ENCODE results near the gene DCBLD1. TPM values are rescaled to one million over a fixed set of nuclear protein-coding genes. Genes with fewer than 3 reads are reported as not detected.
A peak's percentile ranks its signal among the peaks of the same experiment; 100 is the strongest.

DCBLD1 gene
- total and polyA plus RNA-seq, 2 donors (not counting 3 experiments of a cell fraction or from before 2014, with no cell fraction given) = 30.2 to 44.3 TPM

- dilution Hi-C loops (cut with MboI; ENCODE audit: extremely low pct_ligation_motif_present, low sequenced_read_pairs) = no loop called here
- no TSS peak for BruUV-seq (replicated peaks)
These were observed 1.2 kb downstream of the DCBLD1 start for GRCh38 chr6:117483645-117484016.

More at GRCh38 chr6:117483645-117484016, 1.2 kb downstream of the DCBLD1 start:
- POLR2A ChIA-PET = interaction anchor here (1.5 to 2.7 kb wide), 4 partner anchors 8 to 118 kb away, joined by 6 to 11 read pairs (median 8); partner anchors contain the start of gene GOPC
- Histone ChIP-seq H3K4me3 (replicated peaks in 1 of 3; ENCODE audit: insufficient read depth in 1 of 3, low read depth in 1 of 3, low read length in 3 of 3) (peak overlapping the region; percentile 53 to 94 (median 92)), H3K79me2 (ENCODE audit: control insufficient read depth, insufficient read depth, low read length) (peaks cover 57% of the 10 kb centered on the region), H4K20me1 (replicated peaks; ENCODE audit: control insufficient read depth, extremely low read depth, insufficient read depth, low read length) (no peaks in the 10 kb centered on the region), H3K9me3 (replicated peaks; ENCODE audit: control insufficient read depth, insufficient read depth, low read length) (no peaks in the 10 kb centered on the region), H3K4me2 (ENCODE audit: insufficient read depth, low read length) (peak overlapping the region; percentile 95), H3K9ac (replicated peaks; ENCODE audit: extremely low read depth, insufficient read depth, low read length) (peak overlapping the region; percentile 97), H3K4me1 (ENCODE audit: control insufficient read depth, extremely low read depth, insufficient read depth, low read length) (peaks cover 28% of the 10 kb centered on the region), H3K36me3 (ENCODE audit: control insufficient read depth in 2 of 2, extremely low read depth in 1 of 2, insufficient read depth in 2 of 2, low read length in 2 of 2) (peaks cover 0 to 3% of the 10 kb centered on the region in 2 experiments), H3K27ac (ENCODE audit: insufficient read depth, low read depth, low read length) (peak overlapping the region; percentile 92), H3K9me1 (replicated peaks; ENCODE audit: control insufficient read depth, extremely low read depth, insufficient read depth, low read length) (no peaks in the 10 kb centered on the region), H3K27me3 (ENCODE audit: control insufficient read depth in 2 of 2, insufficient read depth in 2 of 2, low read length in 2 of 2) (no peaks in the 10 kb centered on the region), H2AFZ (ENCODE audit: low read depth, low read length) (no peak overlapping the region)
- intact Hi-C loops (cut with micrococcal nuclease) = loop anchor here (1.0 to 2.0 kb wide), 3 partner anchors 8 to 37 kb away; no protein-coding TSS in a partner anchor
- FAIRE-seq (no peak), DNase-seq (ENCODE audit: low read depth, low spot score) (no peak)
- CTCF ChIA-PET = interaction anchor here (0.8 to 5.8 kb wide), 15 partner anchors 9 to 120 kb away, joined by 3 to 47 read pairs (median 6); partner anchors contain the start of gene GOPC
- no peak for TF ChIP-seq POLR2AphosphoS5 (IDR thresholded peaks at IDR 0.05; ENCODE audit: insufficient read depth, low read depth, low read length)
- no peak for TF ChIP-seq FOS (IDR thresholded peaks at IDR 0.05; ENCODE audit: borderline replicate concordance, insufficient read depth, low read length)
- no peak for TF ChIP-seq MAX (IDR thresholded peaks at IDR 0.05; ENCODE audit: insufficient read depth, insufficient read length)
- TF ChIP-seq EZH2 (IDR thresholded peaks at IDR 0.05; ENCODE audit: borderline replicate concordance, low read depth, low read length, severe bottlenecking) = no peak
- TF ChIP-seq JUN (IDR thresholded peaks at IDR 0.05; ENCODE audit: borderline replicate concordance, insufficient read depth, insufficient read length, low read depth) = no peak
- TF ChIP-seq GATA2 (IDR thresholded peaks at IDR 0.05; ENCODE audit: insufficient read depth, insufficient read length, low read depth, low read length) = no peak
- no peak for TF ChIP-seq MYC (IDR thresholded peaks at IDR 0.05; ENCODE audit: low read depth, low read length)
- TF ChIP-seq CTCF (IDR thresholded peaks at IDR 0.05; ENCODE audit: extremely low read depth in 1 of 2, insufficient read depth in 1 of 2, low read depth in 1 of 2, low read length in 2 of 2) = no peak
- TF ChIP-seq POLR2A (IDR thresholded peaks at IDR 0.05; ENCODE audit: low read depth, low read length) = no peak

Measured in endothelial cell of umbilical vein (primary cell).